GM06990 (cell line): ENCODE results near the gene KRT13.

Source experiments
- DNase-seq: peaks from one replicate; pipeline ENCODE4 v3.0.0-alpha.2; 2011; ENCODE audit not compliant: insufficient read length; ENCODE audit errors: extremely low read depth
- H3K27me3 ChIP-seq: replicated peaks from 2 replicates; pipeline ENCODE4 v1.6.0; 2011; ENCODE audit warnings: low read length; ENCODE audit not compliant: control insufficient read depth, insufficient read depth
- H3K36me3 ChIP-seq: 2 replicates; pipeline ENCODE4 v1.5.1; 2011; ENCODE audit warnings: low read length; ENCODE audit not compliant: control insufficient read depth, insufficient read depth
- H3K4me3 ChIP-seq: replicated peaks from 2 replicates; pipeline ENCODE4 v1.5.1; 2011; ENCODE audit warnings: low read depth, mild to moderate bottlenecking, control low read depth, low read length
- TF ChIP-seq, protein P1 (sequence below): IDR thresholded peaks from 2 replicates; pipeline ENCODE4 v1.5.1; 2011; ENCODE audit warnings: low read length, control low read depth, mild to moderate bottlenecking, inconsistent platforms; ENCODE audit not compliant: insufficient read depth, poor library complexity, severe bottlenecking

Gene KRT13

DNA sequence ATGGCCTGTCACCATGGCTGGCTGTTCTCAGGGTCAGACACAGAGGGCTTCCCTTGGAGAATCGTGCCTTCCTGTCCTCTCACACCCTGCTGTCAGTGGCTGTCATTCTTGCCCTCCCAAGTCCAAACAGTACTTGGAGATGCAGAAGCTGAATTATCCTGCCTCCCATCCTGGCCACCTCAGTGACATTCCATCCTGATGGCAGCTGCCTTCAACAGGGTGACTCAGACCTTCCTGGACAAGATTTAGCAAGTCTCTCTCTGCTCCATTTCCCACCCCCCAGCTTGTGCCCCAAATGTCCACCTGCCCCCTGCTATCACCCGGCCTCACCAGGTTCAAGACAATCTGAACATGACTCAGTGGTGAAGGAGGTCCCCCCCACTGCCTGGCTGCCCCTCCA, 10.9 kb downstream of the KRT13 start:
- H3K4me3 ChIP-seq, result no peak overlapping the region
- TF ChIP-seq, protein P1, sequence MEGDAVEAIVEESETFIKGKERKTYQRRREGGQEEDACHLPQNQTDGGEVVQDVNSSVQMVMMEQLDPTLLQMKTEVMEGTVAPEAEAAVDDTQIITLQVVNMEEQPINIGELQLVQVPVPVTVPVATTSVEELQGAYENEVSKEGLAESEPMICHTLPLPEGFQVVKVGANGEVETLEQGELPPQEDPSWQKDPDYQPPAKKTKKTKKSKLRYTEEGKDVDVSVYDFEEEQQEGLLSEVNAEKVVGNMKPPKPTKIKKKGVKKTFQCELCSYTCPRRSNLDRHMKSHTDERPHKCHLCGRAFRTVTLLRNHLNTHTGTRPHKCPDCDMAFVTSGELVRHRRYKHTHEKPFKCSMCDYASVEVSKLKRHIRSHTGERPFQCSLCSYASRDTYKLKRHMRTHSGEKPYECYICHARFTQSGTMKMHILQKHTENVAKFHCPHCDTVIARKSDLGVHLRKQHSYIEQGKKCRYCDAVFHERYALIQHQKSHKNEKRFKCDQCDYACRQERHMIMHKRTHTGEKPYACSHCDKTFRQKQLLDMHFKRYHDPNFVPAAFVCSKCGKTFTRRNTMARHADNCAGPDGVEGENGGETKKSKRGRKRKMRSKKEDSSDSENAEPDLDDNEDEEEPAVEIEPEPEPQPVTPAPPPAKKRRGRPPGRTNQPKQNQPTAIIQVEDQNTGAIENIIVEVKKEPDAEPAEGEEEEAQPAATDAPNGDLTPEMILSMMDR, result no peak
- DNase-seq, result no peak
- H3K36me3 ChIP-seq, result no peaks in the 10 kb centered on the region
- no peaks in the 10 kb centered on the region for H3K27me3 ChIP-seq

DNA sequence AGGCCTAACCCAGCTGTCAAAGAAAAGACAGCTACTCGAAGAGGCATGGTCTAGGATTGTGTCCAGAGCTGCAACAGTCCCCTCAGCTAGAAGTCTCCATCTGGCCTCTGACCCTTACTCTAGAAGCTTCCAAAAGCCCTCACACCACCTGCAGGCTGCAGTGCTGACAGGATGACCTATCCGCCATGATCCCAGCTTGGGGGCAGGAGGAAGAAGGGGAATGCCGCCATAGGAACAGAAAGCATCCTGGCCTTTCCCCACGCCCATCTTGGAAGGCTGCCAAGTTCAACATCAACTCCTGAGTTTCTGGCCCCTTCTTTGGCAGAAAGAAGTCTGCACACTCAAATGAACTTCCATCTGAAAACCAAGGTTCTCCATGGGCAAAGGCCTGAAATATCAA, 12.6 kb downstream of the KRT13 start:
- Histone ChIP-seq H3K27me3 (no peaks in the 10 kb centered on the region), H3K36me3 (no peaks in the 10 kb centered on the region), H3K4me3 (no peak overlapping the region)
- no peak for DNase-seq
- TF ChIP-seq, protein P1, result no peak

DNA sequence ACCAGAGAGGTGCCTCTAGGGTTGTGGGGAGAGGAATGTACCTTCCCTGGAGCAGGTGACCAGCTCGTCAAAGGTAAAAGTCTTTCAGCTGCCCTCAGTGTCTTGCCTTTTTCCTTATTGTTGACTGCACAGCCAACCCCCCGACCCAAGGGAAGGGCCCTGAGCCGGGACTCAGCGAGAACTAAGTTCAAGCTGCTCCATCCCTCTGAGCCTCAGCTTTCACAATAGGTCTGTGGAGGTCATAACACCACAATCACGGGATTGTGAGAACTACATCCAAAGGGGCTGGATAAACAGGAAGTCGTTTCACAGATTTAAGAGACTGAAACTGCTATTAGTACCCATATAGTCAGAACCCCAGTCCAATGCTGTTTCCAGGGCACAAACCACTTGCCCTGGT, 13.1 kb downstream of the KRT13 start:
- Histone ChIP-seq H3K36me3 (no peaks in the 10 kb centered on the region), H3K27me3 (no peaks in the 10 kb centered on the region), H3K4me3 (no peak overlapping the region)
- no peak for DNase-seq
- TF ChIP-seq, protein P1, result no peak

DNA sequence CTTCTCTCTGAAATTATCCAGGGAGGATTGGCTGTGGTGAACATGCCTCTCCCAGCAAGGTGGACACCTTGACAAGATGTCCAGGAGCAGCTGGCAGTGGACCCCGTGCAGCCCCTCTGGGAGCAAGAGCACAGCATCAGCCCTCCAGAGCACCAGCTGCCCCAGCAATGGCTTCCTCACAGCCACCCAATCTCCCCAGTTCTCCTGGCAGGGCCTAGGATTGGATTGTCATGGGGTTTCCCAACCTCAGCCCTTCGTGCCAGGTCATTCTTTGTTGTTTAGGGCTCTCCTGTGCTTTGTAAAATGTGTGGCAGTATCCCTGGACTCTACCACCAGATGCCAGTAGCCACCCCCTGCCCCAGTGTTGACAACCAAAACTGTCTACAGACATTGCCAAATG, 13.9 kb downstream of the KRT13 start:
- TF ChIP-seq, protein P1, result no peak
- no peak for DNase-seq
- Histone ChIP-seq H3K36me3 (no peaks in the 10 kb centered on the region), H3K4me3 (no peak overlapping the region), H3K27me3 (no peaks in the 10 kb centered on the region)

DNA sequence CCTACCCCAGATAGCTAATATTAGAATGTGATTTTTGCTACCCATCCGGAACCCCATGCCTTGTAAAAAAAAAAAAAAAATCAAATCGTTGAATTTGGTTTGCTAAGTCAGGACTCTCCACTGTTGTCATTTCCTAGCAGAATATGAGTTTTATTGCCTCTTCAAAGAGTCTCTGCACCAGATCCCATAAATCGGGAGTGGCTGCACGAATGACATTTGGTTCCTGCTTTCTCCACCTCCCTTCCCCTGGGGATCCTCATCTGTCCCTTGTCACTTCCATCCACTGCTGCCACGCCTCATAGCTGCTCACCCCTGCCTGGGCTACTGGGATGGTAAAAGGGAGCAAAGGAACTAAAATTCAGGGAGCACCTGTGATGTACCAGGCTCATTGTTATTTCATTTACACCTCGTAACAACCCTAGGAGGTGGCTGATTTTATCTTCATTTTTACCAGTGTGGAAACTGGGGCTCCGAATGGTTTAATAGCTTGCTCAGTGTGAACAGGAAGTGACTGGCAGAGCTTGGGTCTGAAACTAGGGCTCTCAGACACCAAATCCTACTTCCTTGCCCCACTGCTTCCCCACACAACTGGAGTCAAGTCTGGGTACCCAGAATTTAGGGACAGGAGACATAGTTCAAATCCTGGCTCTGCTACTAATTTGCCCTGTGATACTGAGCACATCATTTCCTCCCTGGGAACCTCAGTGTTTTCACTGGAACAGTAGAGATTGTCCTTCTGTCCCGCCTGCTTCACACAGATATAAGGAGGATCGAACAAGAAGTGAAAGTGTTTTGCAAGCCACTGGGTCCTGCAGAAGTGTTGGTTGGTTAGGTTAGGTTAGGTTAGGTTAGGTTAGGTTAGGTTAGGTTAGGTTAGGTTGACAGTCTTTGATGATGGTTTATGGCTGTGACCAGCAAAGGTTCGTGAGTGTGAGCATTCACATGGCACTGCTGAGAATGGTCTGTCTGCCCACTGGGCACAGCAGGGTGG, 15.1 kb downstream of the KRT13 start:
- Histone ChIP-seq H3K36me3 (no peaks in the 10 kb centered on the region), H3K27me3 (no peaks in the 10 kb centered on the region; the same call in 1 of the 2 replicates), H3K4me3 (no peak overlapping the region)
- no peak for DNase-seq
- TF ChIP-seq, protein P1, result no peak

DNA sequence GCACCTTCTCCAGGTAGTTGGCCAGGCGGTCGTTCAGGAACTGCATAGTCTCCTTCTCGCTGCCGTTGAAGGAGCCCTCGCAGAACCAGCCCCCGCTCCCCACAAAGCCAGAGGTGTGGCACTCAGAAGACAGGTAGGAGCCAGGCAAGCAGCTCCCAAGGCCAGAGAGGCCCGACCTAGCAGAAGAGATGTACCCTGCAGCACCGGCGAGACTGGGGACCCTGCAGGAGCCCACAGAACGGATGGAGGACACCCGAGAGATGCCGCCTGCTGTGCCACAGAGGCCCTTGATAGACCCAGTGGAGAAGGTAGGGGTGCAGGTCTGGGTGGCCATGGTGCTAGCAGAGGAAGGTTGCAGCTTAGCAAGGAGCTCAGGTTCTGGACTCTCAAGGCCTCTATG, 15.9 kb downstream of the KRT13 start, which contains the start of gene KRT36:
TSS of gene KRT36 (minus strand) at position 380 of the 400 bp plus-strand sequence. CDS start at position 334, 46 bp downstream.
- H3K36me3 ChIP-seq, result no peaks in the 10 kb centered on the region
- H3K4me3 ChIP-seq, result no peak within 1 kb of the TSS
- no peaks in the 10 kb centered on the region; the same call in 1 of the 2 replicates for H3K27me3 ChIP-seq
- TF ChIP-seq, protein P1, result no peak
- no peak for DNase-seq
